HEK293 (cell line): ENCODE data around the gene EPHA6.

Experiments used
- ZNF114 ChIP-seq: fragments of 450-650 bp; formaldehyde crosslinking; IDR thresholded peaks from 2 replicates; pipeline ENCODE4 v1.5.0; 2017; ENCODE audit warnings: missing biosample characterization, missing genetic modification characterization
- TF ChIP-seq, protein P1 (sequence below): fragments of 450-650 bp; formaldehyde crosslinking; IDR thresholded peaks from 2 replicates; pipeline ENCODE4 v1.5.1; 2016; ENCODE audit warnings: missing biosample characterization, missing genetic modification characterization
- TF ChIP-seq, protein P2 (sequence below): fragments of 450-650 bp; formaldehyde crosslinking; IDR thresholded peaks from 2 replicates; pipeline ENCODE4 v1.5.1; 2016; ENCODE audit warnings: missing biosample characterization, missing genetic modification characterization, borderline replicate concordance
- TF ChIP-seq, protein P3 (sequence below): fragments of 450-650 bp; formaldehyde crosslinking; conservative IDR thresholded peaks from 2 replicates; pipeline ENCODE4 v1.5.1; 2016; ENCODE audit warnings: low read depth, missing biosample characterization, missing genetic modification characterization
- TF ChIP-seq, protein P4 (sequence below): fragments of 450-650 bp; formaldehyde crosslinking; IDR thresholded peaks from 2 replicates; pipeline ENCODE4 v1.5.1; 2017; ENCODE audit warnings: missing biosample characterization, mild to moderate bottlenecking, missing genetic modification characterization, moderate library complexity
- TF ChIP-seq, protein P5 (sequence below): fragments of 450-650 bp; formaldehyde crosslinking; IDR thresholded peaks from 2 replicates; pipeline ENCODE4 v1.5.1; 2016; ENCODE audit warnings: missing biosample characterization, missing genetic modification characterization

DNA sequence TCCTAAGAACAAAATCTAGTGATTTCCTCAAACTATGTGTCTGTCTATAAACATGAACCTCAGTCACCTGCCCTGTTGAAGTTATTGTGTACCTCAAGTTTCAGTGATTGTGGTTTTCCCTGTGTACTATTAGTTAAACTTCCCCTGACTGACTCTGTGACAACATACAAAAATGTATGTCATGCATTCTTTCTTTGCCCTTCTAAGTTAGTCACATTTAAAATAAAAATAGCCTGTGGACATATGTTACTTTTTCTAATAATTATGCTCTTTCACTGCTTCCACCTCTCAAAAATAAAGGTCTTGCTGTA is 29.8 kb downstream of the EPHA6 start:
- TF ChIP-seq, protein P1, sequence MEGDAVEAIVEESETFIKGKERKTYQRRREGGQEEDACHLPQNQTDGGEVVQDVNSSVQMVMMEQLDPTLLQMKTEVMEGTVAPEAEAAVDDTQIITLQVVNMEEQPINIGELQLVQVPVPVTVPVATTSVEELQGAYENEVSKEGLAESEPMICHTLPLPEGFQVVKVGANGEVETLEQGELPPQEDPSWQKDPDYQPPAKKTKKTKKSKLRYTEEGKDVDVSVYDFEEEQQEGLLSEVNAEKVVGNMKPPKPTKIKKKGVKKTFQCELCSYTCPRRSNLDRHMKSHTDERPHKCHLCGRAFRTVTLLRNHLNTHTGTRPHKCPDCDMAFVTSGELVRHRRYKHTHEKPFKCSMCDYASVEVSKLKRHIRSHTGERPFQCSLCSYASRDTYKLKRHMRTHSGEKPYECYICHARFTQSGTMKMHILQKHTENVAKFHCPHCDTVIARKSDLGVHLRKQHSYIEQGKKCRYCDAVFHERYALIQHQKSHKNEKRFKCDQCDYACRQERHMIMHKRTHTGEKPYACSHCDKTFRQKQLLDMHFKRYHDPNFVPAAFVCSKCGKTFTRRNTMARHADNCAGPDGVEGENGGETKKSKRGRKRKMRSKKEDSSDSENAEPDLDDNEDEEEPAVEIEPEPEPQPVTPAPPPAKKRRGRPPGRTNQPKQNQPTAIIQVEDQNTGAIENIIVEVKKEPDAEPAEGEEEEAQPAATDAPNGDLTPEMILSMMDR (tag by site-specific recombination) = no peak
- TF ChIP-seq ZNF114 (tag by site-specific recombination) = no peak
- TF ChIP-seq, protein P2, sequence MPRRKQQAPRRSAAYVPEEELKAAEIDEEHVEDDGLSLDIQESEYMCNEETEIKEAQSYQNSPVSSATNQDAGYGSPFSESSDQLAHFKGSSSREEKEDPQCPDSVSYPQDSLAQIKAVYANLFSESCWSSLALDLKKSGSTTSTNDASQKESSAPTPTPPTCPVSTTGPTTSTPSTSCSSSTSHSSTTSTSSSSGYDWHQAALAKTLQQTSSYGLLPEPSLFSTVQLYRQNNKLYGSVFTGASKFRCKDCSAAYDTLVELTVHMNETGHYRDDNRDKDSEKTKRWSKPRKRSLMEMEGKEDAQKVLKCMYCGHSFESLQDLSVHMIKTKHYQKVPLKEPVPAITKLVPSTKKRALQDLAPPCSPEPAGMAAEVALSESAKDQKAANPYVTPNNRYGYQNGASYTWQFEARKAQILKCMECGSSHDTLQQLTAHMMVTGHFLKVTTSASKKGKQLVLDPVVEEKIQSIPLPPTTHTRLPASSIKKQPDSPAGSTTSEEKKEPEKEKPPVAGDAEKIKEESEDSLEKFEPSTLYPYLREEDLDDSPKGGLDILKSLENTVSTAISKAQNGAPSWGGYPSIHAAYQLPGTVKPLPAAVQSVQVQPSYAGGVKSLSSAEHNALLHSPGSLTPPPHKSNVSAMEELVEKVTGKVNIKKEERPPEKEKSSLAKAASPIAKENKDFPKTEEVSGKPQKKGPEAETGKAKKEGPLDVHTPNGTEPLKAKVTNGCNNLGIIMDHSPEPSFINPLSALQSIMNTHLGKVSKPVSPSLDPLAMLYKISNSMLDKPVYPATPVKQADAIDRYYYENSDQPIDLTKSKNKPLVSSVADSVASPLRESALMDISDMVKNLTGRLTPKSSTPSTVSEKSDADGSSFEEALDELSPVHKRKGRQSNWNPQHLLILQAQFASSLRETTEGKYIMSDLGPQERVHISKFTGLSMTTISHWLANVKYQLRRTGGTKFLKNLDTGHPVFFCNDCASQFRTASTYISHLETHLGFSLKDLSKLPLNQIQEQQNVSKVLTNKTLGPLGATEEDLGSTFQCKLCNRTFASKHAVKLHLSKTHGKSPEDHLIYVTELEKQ (tag by site-specific recombination) = no peak
- TF ChIP-seq, protein P3, sequence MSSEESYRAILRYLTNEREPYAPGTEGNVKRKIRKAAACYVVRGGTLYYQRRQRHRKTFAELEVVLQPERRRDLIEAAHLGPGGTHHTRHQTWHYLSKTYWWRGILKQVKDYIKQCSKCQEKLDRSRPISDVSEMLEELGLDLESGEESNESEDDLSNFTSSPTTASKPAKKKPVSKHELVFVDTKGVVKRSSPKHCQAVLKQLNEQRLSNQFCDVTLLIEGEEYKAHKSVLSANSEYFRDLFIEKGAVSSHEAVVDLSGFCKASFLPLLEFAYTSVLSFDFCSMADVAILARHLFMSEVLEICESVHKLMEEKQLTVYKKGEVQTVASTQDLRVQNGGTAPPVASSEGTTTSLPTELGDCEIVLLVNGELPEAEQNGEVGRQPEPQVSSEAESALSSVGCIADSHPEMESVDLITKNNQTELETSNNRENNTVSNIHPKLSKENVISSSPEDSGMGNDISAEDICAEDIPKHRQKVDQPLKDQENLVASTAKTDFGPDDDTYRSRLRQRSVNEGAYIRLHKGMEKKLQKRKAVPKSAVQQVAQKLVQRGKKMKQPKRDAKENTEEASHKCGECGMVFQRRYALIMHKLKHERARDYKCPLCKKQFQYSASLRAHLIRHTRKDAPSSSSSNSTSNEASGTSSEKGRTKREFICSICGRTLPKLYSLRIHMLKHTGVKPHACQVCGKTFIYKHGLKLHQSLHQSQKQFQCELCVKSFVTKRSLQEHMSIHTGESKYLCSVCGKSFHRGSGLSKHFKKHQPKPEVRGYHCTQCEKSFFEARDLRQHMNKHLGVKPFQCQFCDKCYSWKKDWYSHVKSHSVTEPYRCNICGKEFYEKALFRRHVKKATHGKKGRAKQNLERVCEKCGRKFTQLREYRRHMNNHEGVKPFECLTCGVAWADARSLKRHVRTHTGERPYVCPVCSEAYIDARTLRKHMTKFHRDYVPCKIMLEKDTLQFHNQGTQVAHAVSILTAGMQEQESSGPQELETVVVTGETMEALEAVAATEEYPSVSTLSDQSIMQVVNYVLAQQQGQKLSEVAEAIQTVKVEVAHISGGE (tag by site-specific recombination) = no peak
- TF ChIP-seq, protein P4, sequence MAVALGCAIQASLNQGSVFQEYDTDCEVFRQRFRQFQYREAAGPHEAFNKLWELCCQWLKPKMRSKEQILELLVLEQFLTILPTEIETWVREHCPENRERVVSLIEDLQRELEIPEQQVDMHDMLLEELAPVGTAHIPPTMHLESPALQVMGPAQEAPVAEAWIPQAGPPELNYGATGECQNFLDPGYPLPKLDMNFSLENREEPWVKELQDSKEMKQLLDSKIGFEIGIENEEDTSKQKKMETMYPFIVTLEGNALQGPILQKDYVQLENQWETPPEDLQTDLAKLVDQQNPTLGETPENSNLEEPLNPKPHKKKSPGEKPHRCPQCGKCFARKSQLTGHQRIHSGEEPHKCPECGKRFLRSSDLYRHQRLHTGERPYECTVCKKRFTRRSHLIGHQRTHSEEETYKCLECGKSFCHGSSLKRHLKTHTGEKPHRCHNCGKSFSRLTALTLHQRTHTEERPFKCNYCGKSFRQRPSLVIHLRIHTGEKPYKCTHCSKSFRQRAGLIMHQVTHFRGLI (tag by site-specific recombination) = no peak
- TF ChIP-seq, protein P5, sequence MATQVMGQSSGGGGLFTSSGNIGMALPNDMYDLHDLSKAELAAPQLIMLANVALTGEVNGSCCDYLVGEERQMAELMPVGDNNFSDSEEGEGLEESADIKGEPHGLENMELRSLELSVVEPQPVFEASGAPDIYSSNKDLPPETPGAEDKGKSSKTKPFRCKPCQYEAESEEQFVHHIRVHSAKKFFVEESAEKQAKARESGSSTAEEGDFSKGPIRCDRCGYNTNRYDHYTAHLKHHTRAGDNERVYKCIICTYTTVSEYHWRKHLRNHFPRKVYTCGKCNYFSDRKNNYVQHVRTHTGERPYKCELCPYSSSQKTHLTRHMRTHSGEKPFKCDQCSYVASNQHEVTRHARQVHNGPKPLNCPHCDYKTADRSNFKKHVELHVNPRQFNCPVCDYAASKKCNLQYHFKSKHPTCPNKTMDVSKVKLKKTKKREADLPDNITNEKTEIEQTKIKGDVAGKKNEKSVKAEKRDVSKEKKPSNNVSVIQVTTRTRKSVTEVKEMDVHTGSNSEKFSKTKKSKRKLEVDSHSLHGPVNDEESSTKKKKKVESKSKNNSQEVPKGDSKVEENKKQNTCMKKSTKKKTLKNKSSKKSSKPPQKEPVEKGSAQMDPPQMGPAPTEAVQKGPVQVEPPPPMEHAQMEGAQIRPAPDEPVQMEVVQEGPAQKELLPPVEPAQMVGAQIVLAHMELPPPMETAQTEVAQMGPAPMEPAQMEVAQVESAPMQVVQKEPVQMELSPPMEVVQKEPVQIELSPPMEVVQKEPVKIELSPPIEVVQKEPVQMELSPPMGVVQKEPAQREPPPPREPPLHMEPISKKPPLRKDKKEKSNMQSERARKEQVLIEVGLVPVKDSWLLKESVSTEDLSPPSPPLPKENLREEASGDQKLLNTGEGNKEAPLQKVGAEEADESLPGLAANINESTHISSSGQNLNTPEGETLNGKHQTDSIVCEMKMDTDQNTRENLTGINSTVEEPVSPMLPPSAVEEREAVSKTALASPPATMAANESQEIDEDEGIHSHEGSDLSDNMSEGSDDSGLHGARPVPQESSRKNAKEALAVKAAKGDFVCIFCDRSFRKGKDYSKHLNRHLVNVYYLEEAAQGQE (tag by site-specific recombination) = no peak
